ENCODE measurements around the gene UNC80.

The UNC80 gene

GRCh38 chr2:209933499-209934483, 162.2 kb downstream of the UNC80 start:
- H3K4me2 ChIP-seq (ENCODE audit: low read depth, low read length, poor library complexity, severe bottlenecking) = no peak overlapping the region
- H3F3A ChIP-seq (ENCODE audit: insufficient read depth) = no peaks in the 10 kb centered on the region
- H3K9me2 ChIP-seq (replicated peaks; ENCODE audit: insufficient read depth, low read length) = no peaks in the 10 kb centered on the region
- no peaks in the 10 kb centered on the region for H4K20me1 ChIP-seq (ENCODE audit: low read depth, low read length)
- no peaks in the 10 kb centered on the region for H3K36me3 ChIP-seq (ENCODE audit: low read length)
- H2AFZ ChIP-seq (ENCODE audit: low read depth, low read length, severe bottlenecking) = no peak overlapping the region
- no peaks in the 10 kb centered on the region for H3K27me3 ChIP-seq (ENCODE audit: low read length)
- H3K27ac ChIP-seq (ENCODE audit: low read depth, low read length) = no peak overlapping the region
- H3K79me2 ChIP-seq (ENCODE audit: insufficient read depth, low read length) = no peaks in the 10 kb centered on the region
- no peaks in the 10 kb centered on the region for H3K9me3 ChIP-seq (ENCODE audit: insufficient read depth, low read length)
- no peak for TF ChIP-seq EZH2phosphoT487 (conservative IDR thresholded peaks at IDR 0.05; ENCODE audit: low read length)
- TF ChIP-seq CTCF (IDR thresholded peaks at IDR 0.05; ENCODE audit: insufficient read depth, low read length, poor library complexity, severe bottlenecking) = no peak
- no peak overlapping the region for H3K4me3 ChIP-seq (ENCODE audit: insufficient read depth, low read length, poor library complexity, severe bottlenecking)
- no peak overlapping the region for H3K9ac ChIP-seq (ENCODE audit: low read length)

- no peak overlapping the region for H3K4me2 ChIP-seq (ENCODE audit: low read depth, low read length, poor library complexity, severe bottlenecking)
These were observed 164.6 kb downstream of the UNC80 start for GRCh38 chr2:209936106-209936666.

DNA sequence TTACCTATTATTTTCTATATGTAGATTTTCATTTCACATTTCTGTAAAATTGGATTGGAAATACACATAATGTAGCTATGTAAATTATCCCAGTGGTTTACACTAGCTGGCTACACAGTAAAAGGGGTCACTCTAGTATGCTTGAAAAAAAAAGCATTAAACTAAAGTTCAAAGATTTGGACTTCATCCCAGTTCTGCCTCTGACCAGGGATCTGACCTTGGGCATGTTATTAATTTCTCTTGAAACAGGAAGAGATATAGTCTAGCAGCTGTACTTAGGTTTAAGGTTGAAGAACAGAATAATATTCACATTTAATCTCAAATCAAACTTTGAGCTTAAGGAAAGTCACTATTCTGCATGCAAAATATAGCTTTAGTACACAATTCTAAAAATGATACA, 166.3 kb downstream of the UNC80 start:
- H3K36me3 ChIP-seq (ENCODE audit: low read length) = no peaks in the 10 kb centered on the region
- H3K9ac ChIP-seq (ENCODE audit: low read length) = no peak overlapping the region
- no peaks in the 10 kb centered on the region for H4K20me1 ChIP-seq (ENCODE audit: low read depth, low read length)
- no peak overlapping the region for H3K4me3 ChIP-seq (ENCODE audit: insufficient read depth, low read length, poor library complexity, severe bottlenecking)
- H3F3A ChIP-seq (ENCODE audit: insufficient read depth) = no peaks in the 10 kb centered on the region
- no peak overlapping the region for H3K4me2 ChIP-seq (ENCODE audit: low read depth, low read length, poor library complexity, severe bottlenecking)
- H3K27me3 ChIP-seq (ENCODE audit: low read length) = no peaks in the 10 kb centered on the region
- TF ChIP-seq CTCF (IDR thresholded peaks at IDR 0.05; ENCODE audit: insufficient read depth, low read length, poor library complexity, severe bottlenecking) (no peak), EZH2phosphoT487 (conservative IDR thresholded peaks at IDR 0.05; ENCODE audit: low read length) (no peak)
- no peaks in the 10 kb centered on the region for H3K79me2 ChIP-seq (ENCODE audit: insufficient read depth, low read length)
- H3K9me2 ChIP-seq (replicated peaks; ENCODE audit: insufficient read depth, low read length) = no peaks in the 10 kb centered on the region
- H2AFZ ChIP-seq (ENCODE audit: low read depth, low read length, severe bottlenecking) = no peak overlapping the region
- no peak overlapping the region for H3K27ac ChIP-seq (ENCODE audit: low read depth, low read length)
- H3K9me3 ChIP-seq (ENCODE audit: insufficient read depth, low read length) = no peaks in the 10 kb centered on the region

More at GRCh38 chr2:209936106-209936666, 164.6 kb downstream of the UNC80 start:
- Histone ChIP-seq H3K79me2 (ENCODE audit: insufficient read depth, low read length) (no peaks in the 10 kb centered on the region), H3F3A (ENCODE audit: insufficient read depth) (no peaks in the 10 kb centered on the region), H3K9me2 (replicated peaks; ENCODE audit: insufficient read depth, low read length) (no peaks in the 10 kb centered on the region), H3K9ac (ENCODE audit: low read length) (no peak overlapping the region), H3K36me3 (ENCODE audit: low read length) (no peaks in the 10 kb centered on the region), H2AFZ (ENCODE audit: low read depth, low read length, severe bottlenecking) (no peak overlapping the region), H3K9me3 (ENCODE audit: insufficient read depth, low read length) (no peaks in the 10 kb centered on the region), H3K27ac (ENCODE audit: low read depth, low read length) (no peak overlapping the region), H4K20me1 (ENCODE audit: low read depth, low read length) (no peaks in the 10 kb centered on the region), H3K27me3 (ENCODE audit: low read length) (no peaks in the 10 kb centered on the region), H3K4me3 (ENCODE audit: insufficient read depth, low read length, poor library complexity, severe bottlenecking) (no peak overlapping the region)
- TF ChIP-seq CTCF (IDR thresholded peaks at IDR 0.05; ENCODE audit: insufficient read depth, low read length, poor library complexity, severe bottlenecking) = no peak
- no peak for TF ChIP-seq EZH2phosphoT487 (conservative IDR thresholded peaks at IDR 0.05; ENCODE audit: low read length)

All from SU-DHL-6 (cell line).